ENCODE results near the gene RAB38.

Gene RAB38

DNA sequence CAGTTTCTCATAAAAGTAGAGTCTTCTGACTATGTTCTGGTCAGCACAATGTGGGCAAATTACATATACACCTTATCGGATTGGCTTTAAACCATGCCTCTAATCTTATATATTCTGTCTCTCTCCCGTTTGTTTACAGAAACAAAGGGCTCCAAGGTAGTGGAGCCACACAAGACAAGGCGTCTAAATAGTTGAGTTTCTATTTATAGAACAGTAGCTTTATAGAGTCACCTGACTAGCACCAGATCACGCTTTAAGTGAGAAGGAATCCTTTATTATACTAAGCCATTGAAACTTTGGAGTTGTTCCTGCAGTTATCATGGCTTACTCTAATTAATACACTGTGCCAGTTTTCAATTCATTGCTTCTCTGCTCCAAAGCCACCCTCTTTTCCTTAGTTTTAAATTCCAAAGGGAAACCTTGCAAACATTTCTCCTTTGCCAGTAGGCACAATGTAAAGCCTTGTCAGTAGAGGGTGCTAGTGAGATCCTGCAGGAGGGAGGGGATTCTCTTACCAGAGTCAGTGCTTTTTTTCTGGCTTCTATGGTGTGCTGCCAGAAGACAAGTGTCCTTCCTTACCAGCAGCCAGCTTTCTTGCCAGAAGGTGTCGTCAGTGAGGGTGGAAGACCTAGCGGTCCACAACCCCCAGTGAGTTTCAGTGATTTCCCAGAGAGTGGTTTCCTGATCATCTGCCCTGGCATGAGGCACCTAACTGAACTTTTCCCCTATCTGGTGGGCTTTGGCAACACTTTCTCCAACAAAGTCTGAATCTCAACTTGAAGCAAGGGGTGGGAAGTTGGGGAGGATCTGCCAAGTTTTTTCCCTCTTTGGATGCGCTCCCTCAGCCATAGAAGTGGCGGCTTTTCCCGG is 71.7 kb downstream of the RAB38 start:
- peak; percentile 57 for DNase-seq (ENCODE audit: low spot score)

DNA sequence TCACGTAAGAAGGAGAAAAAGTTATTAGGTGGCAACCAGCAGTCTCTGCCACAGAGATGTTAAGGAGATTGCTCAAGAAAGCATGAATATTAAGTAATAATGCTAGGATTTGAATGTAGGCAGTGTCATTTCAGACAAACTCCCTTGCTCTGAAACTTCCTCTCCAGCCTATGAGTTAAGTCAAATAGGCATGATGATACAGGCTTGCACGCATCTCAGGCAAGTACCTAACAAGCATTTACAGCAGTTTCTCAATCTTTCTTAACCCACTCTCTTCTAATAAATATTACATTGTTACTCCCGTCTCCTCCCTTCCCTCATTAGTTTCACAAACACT is 72.7 kb downstream of the RAB38 start:
- DNase-seq (ENCODE audit: low spot score) = no peak

DNA sequence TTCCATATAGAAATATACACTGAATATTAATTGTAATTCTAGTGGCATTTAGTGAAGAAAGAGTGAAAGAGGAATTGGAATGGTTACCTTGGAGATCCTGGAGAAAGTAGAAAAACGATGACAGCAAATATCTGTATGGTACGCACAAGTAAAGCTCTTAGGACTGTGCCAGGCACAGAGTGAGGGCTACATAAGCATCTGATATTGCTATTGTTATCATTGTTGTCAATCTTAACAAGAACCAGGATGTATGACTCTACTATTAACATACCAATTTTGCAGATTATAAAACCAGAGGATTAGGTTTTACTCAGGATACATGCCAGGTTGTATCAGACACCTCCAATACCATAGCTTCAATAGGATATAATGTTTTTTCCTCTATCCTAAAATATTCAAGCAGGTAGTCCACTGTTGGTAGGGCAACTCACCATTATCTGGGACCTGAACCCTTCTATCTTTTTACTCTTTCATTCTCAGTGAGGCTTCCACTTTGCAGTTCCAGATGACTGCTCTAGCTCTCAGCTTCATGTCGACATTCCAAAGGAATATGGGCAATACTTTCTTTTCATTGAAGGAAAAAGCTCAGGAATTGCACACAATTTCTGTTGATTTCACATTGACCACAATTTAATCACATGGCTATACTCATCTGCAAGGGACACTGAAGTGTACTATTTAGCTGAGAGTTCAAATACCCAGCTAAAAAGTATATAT is 73.2 kb downstream of the RAB38 start:
- DNase-seq (ENCODE audit: low spot score) = no peak

DNA sequence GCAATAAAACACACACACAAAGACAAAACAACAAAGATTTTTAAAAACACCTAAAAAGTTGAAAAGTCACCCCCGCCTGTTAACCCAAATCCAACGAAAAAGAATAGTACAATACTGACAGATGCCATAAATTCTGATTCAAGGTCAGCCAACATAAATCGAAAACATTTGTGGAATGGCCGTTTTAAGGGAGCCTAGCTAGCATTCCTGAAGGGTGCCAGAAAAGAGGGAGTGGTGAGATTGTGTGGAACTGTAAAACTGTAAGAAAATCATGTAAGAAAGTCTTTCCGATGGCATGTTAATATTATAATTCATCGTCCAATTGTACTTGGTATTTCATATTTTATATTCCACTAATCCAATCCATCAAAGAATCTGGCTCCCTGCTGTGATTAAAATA is 75.1 kb downstream of the RAB38 start:
- no peak for DNase-seq (ENCODE audit: low spot score)

DNA sequence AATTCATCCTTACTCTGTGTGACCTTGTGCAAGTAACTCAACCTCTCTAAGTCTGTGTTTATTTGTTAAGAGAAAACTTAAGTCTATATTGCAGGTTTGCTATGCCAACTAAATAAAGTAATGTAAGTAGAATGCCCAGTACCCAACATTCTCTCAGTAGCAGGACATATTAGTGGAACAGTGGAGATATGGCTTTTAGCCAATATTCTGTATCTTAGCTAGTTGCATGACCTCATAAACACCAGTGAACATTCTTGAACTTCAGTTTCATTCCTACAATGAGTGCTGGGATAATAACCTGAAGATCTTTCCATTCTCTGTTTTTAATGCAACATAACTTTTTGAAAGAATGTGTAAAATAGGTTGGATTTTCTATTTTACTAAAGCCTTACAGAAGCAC is 77.0 kb downstream of the RAB38 start:
- no peak for DNase-seq (ENCODE audit: low spot score)

DNA sequence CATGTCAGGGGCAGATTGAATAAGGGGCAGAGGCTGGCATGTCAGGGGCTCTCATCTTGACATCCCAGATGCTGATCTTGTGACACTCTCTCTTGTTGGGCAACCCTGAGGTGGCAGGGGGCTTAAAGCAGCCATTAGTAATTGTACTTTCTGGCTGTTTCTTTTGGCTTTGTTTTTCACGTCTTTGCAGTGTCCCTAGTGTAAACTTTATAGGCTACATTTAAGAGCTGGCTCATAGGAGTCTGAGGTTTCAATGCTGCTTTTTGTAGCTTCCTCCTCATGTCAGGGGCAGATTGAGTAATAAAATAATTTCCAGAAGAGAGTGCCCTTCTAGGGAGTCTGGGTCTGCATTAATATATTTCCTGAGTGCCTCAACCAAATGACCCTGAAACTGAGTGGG is 86.1 kb downstream of the RAB38 start:
- DNase-seq (ENCODE audit: low spot score) = no peak

DNA sequence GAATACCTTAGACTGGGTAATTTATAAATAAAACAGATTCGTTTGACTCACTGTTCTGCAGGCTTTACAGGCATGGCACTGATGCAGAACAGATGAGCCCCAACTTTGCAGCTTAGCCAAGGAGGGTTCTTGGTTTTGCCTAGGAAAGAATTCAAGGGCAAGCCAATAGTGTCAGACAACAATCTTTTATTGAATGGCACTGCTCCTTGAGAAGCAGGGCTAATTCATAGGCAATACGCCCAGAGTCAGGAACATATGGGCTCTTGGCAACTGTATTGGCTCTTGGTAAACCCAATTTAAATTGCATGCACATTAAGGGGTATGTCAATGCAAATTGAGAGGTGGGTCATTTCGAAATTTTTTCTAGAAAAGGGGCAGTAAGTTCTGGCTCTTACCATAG is 87.9 kb downstream of the RAB38 start:
- no peak for DNase-seq (ENCODE audit: low spot score)

DNA sequence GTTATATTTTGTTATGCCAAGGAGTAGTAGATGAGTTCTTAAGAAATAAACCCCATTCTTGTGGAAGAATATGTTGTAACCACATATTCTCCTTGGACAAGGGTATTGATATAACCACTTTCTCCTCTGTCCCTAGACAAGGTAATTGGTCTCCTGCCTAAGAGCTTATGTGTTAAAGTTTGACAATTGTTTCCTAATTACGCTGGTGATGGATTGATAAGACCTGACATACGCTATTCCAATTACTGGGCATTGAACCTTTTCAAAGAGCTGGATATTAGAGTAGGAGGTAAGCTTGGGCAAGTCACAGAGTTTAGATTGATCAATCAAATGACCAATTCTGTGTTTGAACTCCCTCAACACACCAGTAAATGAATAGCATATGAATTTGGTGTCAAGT is 88.9 kb downstream of the RAB38 start:
- no peak for DNase-seq (ENCODE audit: low spot score)

DNA sequence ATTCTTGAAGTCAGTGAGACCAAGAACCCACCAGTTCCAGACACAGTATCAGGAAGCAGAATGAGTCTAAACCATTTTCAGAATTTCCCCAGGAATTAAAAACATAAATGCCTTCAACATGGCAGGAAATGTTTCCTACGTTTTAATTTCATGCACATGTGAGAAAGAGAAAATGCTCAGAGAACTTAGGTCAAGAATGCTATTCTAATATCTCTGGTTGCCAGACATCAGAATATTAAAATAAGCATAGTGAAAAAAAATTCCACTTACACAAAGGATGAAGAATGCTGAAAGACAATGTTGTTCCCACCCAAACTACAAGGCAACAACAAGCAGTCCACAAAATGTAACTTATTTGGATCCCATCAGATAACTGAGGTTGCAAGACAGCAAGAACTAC is 104.8 kb downstream of the RAB38 start:
- no peak for DNase-seq (ENCODE audit: low spot score)

DNA sequence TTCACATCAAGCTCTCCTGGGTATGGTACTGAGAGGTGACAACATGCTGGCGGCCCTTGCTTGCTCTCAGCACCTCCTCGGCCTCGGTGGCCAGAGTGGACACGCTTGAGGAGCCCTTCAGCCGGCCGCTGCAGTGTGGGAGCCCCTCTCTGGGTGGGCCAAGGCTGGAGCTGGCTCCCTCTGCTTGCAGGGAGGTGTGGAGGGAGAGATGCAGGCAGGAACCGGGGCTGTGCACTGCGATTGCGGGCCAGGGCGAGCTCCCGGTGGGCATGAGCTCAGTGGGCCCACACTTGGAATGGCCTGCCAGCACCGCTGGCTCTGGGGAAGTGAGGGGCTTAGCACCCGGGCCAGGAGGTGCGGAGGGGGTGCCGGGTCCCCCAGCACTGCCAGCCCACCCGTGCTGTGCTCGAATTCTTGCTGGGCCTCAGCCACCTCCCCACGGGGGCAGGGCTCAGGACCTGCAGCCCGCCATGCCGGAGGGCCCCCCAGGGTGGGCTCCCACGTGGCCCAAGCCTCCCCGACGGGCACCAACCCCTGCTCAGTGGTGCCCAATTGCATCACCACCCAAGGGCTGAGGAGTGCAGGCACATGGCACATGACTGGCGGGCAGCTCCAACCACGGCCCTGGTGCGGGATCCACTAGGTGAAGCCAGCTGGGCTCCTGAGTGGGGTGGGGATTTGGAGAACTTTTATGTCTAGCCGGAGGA is 106.2 kb downstream of the RAB38 start:
- DNase-seq (ENCODE audit: low spot score) = no peak

DNA sequence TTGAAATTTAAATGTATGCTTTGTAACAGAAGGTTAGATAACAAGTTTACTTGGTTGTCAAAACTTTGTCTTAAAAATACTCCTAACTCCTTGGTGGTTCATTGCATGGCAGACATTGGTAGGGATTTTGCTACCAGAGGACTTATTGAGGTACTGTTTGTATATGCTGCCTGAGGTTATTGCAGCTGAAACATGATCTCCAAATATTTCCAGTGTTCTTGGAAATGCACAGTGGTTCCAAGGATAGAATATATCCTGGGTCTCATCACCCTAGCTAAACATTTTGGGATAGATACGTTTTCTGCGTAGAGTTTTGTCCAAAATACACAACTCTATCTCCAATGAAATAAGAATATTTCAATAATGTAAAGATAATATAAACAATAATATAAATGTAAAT is 109.2 kb downstream of the RAB38 start:
- DNase-seq (ENCODE audit: low spot score) = no peak

DNA sequence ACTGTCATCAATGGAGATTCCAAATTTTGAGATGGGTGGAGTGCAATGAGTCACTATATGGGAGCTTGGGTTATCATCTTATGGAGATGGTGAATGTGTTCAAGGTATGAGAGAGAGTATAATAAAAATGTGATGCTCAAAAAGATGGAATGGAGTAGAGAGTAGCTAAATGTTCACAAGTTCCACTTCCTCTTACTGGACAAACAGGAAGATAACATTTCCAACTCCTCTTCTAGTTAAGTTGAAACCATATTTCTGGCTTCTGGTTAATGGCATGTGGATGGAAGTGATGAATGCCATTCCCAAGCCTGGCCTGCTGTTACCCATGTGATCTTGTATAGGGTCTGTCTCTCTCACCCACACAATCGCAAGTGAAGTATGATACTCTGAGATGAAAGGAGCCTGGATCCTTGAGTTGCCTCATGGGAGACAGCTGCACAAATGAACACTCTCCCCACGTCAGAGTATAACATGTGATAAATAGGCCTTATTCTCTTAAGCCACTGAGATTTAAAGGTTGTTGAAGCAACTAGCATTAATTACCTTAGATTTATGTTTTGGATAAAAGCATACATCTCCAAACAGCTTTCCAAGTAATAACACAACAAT is 111.0 kb downstream of the RAB38 start:
- DNase-seq (ENCODE audit: low spot score) = no peak

All from RKO (cell line).